NCI-H2227 (cell line): ENCODE results near the gene DNM3.
A peak's percentile ranks its signal among the peaks of the same experiment; 100 is the strongest.

Experiments
- DNase-seq: peaks from one replicate; lab custom pipeline; 2025; ENCODE audit not compliant: unreplicated experiment; lab: John Stamatoyannopoulos, UW

The DNM3 gene

DNA sequence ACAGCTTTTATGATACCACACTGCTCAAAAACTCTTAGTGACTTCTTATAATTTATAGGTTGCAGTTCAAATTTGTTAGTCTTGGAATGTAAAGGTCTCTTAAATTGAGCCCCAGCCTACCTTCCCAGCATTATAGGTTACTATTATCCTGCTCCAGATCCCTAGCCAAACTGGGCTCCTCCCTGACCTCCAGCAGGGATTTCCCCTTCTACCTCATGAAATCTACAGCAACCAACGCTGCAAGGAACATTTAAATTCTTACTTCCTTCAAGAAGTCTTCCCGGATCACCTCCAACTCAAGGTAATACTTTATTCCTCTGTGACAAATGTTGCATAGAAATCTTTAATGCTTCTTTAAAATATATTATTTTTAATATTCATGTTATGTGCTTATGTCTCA is 324.1 kb downstream of the DNM3 start:
- DNase-seq: no peak

DNA sequence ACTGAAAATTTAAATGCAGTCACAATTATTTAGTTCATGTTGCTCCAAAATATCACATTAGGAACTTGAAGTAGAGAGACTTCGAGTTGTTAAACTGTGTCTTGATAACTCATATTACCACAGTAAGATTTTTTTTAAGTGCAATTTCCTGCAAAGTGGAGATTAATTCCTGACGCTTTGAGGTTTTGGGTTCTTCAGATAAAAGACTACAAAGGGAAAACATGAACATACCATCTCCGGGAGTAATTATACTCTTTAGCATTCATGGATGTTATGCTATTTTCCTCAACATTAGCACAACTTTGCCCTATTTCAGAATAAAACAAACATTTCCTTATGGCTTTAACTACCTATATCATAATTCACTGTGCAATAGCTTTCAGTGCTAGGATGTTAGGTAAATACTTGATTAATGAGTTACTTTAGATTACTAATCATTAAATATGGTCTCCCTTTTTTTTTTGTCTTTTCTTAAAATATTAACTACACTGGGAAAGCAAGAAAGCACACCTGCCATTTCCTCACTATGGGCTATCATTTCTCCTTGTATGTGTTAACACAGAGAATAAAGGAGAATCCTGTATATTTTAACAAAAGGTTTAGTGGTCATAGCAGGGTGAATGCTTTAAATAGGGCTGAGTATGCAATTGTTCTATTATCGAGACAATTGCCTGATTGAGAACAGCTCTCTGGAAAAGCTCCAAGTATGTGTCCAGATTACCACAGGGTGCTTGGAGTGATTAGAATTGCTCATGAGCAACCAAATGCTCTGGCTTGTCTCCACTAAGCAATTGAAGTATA is 326.7 kb downstream of the DNM3 start:
- DNase-seq: no peak

DNA sequence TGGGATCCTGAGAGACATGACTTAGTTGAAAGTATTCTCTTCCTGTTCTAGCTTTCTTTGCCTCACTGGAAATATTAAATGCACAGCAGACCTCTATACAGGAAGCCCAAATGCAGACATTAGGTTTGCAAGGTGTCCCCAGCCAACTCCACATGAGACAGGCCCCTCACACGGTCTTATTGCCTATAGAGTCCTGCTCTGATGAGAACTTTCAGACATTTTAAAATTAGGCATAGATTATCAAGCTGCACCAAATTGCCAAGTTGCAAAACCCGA is 327.2 kb downstream of the DNM3 start:
- no peak for DNase-seq

GRCh38 chr1:172169836-172170235 is 328.5 kb downstream of the DNM3 start:
- no peak for DNase-seq

- no peak for DNase-seq
These were observed 331.1 kb downstream of the DNM3 start for GRCh38 chr1:172172352-172172831.

GRCh38 chr1:172176206-172176605 is 334.9 kb downstream of the DNM3 start:
- DNase-seq: no peak

GRCh38 chr1:172177849-172178248 is 336.6 kb downstream of the DNM3 start:
- DNase-seq: no peak

- no peak for DNase-seq
These were observed 337.6 kb downstream of the DNM3 start for GRCh38 chr1:172178886-172179285.

DNA sequence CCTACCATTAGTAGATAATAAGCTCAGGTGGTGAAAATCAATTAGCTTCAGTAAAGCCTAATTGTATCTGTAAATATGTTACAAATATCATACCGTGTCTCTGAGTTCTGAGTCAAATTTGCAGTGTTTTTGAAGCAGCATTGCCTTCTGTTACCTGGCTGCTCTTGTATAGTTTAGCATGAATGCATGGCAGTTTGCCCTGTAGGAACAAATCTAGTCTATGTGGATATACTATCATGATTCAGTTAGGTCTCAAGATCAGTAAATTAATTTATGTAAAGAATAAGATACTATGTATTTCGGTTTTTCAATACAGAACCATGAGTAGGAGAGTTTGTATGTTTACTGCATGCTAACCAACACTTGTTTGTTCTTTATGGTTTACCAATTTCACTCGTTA is 338.6 kb downstream of the DNM3 start:
- no peak for DNase-seq

DNA sequence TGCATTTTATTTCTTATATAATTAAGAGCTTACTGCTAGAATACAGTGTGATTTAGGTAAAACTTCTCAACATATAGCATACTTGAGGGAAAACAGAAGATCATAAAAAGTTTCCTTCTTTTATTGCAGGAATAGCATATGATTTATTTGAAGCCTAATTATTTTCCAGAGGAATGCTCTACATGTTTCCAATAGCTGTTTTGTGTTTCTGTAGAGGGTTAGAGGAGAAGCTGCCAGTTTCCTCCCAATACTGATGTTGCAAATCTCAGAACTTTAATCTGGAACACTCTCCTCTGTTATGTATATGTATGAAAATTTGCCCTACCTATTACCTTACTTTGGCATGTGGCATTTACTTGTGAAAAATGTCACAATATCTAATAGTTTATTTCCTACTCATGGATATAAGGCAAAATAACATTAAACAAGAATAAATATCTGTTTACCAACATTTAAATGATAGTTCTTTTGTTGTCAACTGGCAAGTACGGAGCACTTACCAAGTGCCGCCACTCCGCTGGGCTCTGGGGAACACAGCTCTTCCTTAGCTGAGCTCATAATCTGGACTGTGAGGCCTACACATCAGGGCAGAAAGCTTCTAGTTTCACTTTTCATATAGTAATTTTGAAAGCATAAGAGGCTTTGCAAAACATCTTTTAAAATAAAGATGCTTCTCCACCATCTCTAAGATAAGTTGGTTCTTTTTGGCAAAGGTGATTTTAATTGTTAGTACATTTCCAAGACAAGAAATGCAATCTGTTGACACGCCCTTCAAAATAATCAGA is 339.4 kb downstream of the DNM3 start:
- DNase-seq: no peak

GRCh38 chr1:172184506-172185191 is 343.4 kb downstream of the DNM3 start:
- no peak for DNase-seq

GRCh38 chr1:172185211-172185610 is 343.9 kb downstream of the DNM3 start:
- DNase-seq: no peak

DNA sequence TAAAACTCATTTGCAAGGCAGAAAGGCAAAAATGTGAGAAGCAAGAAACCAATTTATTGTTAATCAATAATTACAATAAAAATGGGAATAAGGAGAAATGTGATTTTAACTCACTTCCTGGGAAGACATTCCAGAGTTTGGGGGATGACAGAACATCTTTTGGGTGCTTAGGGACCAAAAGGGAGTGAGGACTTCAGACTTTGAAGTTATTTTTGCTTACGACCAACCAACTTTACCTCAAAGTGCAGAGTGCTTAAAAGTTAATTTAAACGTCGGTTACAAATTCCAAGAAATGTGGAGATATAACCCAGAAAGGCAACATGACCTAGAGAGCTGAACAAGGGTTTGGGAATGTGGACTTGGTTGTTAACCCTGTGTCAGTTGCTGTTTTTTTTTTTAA is 344.7 kb downstream of the DNM3 start:
- no peak for DNase-seq

DNA sequence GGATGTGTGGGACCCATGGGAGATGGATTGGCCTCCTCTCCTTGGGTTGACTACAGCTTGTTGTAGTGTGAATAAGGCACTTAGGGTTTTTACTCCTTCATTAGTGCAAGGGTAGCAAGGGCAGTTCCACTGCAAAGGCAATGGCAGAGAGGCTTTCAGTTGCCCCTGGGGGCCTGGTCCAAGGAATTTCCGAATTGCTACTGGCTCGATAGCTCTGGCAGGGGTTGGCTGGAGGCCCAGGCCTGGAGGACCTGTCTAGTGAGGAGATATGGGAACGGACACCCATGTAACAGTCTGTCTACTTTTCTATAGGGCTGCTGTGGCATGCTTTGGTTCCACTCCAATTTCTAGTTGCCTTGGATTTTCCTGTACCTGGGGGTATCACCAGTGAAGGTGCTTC is 360.3 kb downstream of the DNM3 start:
- no peak for DNase-seq

DNA sequence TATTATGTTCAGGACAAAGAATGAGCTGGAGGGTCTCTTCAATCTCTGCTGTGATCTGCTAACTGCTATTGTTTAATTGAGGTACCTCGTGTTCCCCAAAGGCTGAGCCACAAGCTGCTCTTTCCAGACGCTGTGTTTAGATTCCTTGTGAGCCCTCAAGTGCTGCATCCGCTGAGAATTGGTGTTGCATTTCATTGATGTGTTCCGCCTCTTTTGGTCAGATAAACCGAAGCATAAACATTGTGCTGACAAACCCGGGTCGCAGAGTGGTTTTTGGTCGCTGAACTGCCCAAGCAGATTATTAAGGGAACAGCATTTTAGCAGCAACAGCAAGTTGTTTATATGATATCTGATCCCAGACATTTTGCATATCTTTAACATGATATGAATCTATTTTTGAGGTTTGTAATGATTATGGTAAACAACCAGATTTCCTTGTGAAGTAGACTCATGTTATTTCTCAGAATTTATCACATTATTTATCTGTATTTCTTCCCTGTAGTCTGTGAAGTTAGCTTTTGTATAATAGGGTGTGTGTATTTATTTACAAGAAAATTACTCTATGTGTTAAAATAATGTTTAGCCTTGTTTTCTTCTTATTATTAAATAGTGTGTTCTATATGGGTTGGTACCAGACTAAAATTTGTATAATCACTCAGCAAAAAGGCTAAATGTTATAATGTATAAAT is 362.0 kb downstream of the DNM3 start:
- DNase-seq: peak; percentile 4

- no peak for DNase-seq
These were observed 362.6 kb downstream of the DNM3 start for GRCh38 chr1:172203902-172204301.

DNA sequence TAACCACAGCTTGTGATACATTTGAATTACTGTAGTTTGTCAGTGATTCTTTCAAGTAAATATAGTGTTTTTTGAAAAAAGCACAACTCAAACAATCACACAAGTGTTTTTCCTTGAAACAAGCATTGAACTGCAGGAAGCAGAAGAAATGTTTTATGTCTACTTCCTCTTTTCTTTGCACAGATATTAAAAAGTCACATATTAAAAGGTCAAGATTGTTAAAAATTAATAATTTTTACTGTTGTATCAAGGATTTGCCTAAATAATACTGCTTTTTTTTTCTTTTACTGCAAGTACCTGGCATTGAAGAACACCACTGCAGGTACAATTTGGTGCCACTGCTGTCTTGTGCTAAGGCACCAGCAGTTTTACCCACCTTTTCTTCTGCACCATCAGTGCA is 365.0 kb downstream of the DNM3 start:
- DNase-seq: no peak

GRCh38 chr1:172208635-172209034 is 367.3 kb downstream of the DNM3 start:
- DNase-seq: no peak

DNA sequence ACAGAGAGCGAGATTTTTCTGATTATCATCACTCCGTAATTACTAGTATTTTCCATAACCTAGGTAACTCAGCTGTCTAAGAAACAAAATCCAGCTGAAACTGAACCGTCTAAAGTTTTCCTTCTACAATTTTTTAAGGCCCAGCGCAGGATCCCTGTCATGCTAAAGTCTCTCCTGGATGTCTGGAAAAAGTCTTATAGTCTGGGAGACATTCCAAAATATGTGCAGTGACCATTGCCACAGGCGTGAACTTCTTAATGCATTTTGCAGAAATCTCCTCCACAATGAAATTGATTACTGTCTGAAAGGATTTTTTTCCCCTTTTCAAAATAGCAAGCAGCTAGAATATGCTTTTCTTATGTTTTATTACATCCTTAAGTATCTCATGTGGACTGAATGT is 369.9 kb downstream of the DNM3 start:
- DNase-seq: no peak

DNA sequence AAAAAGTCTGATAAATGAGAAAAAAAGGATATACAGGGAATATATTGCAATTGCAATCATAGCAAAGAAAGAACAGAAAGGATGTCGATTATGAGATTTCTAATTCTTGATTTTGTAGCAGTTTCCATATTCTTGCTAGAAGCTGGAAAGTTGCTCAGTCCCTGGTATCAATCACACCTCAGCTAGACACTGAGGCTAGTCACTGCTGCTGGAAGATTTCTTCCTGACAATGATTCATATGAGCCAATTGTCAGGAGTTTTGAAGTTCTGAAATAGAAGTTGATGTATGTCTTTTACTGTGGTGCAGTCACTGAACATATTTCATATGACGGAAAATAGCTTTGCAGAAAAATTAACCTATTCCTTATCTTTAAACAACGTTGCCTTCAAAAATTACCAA is 370.8 kb downstream of the DNM3 start:
- no peak for DNase-seq

DNA sequence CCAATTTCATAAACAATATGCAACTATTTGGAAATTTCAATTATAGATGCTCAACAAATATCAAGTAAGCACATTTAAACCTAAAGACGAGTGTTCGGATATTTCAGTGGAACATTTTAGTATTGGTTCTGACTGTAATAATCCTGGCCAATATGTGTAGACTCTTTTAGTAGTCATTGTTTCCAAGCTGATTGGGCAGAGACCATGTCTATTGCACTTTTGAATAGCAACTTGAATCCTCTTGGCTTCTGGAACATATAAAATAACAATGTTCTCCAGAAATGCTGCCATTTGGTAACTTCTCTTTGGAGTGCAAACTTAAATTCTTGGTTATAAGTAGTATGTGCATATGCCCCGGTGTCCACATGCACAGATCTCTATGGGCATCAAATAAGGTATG is 373.7 kb downstream of the DNM3 start:
- DNase-seq: no peak
